Activated CD8-positive, alpha-beta T cell treated with anti-CD3 and anti-CD28 coated beads, Interleukin-2, amount 10 ng/mL, durations not matched to agents 7 days and 5 days (primary cell): ENCODE measurements around the gene ZNF552. TPM values are rescaled to one million over a fixed set of nuclear protein-coding genes. Genes with fewer than 3 reads are reported as not detected.
"Not testable (repeated sequence)": the region's sequence is repeated elsewhere in the genome, so short reads cannot be mapped to it uniquely, and the experiment has no call there.

Experiments
- ATAC-seq: fragments of 150-1000 bp; cut with Tn5 transposase; one replicate; pipeline ENCODE4 v1.10.0; 2021; ENCODE audit warnings: moderate library complexity
- CTCF ChIA-PET: fragments of 350-600 bp; sonication (Branson Sonifier 250); formaldehyde crosslinking; loops from one replicate; lab custom pipeline; 2021; ENCODE audit warnings: antibody characterized with exemption; lab: Charles Lee
- POLR2A ChIA-PET: fragments of 350-600 bp; sonication (Branson Sonifier 250); formaldehyde crosslinking; loops from one replicate; lab custom pipeline; 2021; ENCODE audit warnings: antibody characterized with exemption; lab: Charles Lee
- DNase-seq: peaks from one replicate; pipeline ENCODE4 v3.0.0-alpha.2; 2020
- H3K27ac Mint-ChIP-seq: one replicate; pipeline ENCODE4 v1.8.0; 2021; ENCODE audit warnings: mild to moderate bottlenecking, mixed read lengths
- H3K27me3 Mint-ChIP-seq: one replicate; pipeline ENCODE4 v1.8.0; 2021; ENCODE audit warnings: low read depth, mixed read lengths
- H3K36me3 Mint-ChIP-seq: one replicate; pipeline ENCODE4 v1.8.0; 2021; ENCODE audit warnings: low read depth, mixed read lengths
- H3K4me1 Mint-ChIP-seq: one replicate; pipeline ENCODE4 v1.8.0; 2021; ENCODE audit warnings: low read depth, mixed read lengths
- H3K4me3 Mint-ChIP-seq: one replicate; pipeline ENCODE4 v1.8.0; 2021; ENCODE audit warnings: mild to moderate bottlenecking, mixed read lengths
- H3K9me3 Mint-ChIP-seq: one replicate; pipeline ENCODE4 v1.8.0; 2022; ENCODE audit warnings: mixed read lengths; ENCODE audit not compliant: insufficient read depth
- total RNA-seq, 2 experiments: library from RNA; stranded (reverse); gene quantifications; one replicate each; pipeline ENCODE4 v1.2.3, GENCODE V29; 2021

The ZNF552 gene
- 1 to 10 TPM; 7.1 to 9.7 TPM for total RNA-seq

- peak; percentile 85 for DNase-seq
Measured at GRCh38 chr19:57814505-57815246, at the start of gene ZNF552. ZNF552 (minus strand) TSS chr19:57814913; CDS start chr19:57814743, 170 bp downstream.

GRCh38 chr19:57862351-57862750 is 47.6 kb upstream of the ZNF552 start:
- DNase-seq, H3K27ac Mint-ChIP-seq, ATAC-seq, H3K27me3 Mint-ChIP-seq, H3K4me3 Mint-ChIP-seq, H3K4me1 Mint-ChIP-seq: not testable (repeated sequence)
- ChIA-PET POLR2A (interaction anchor here (0.7 kb wide), 2 partner anchors 15 to 427 kb away, joined by 3 to 4 read pairs; no protein-coding TSS in a partner anchor), CTCF (interaction anchor here (1.8 kb wide), 1 partner anchor 25 kb away, joined by 3 read pairs; no protein-coding TSS in a partner anchor)
- peaks cover 86% of the 10 kb centered on the region for H3K36me3 Mint-ChIP-seq
- H3K9me3 Mint-ChIP-seq = peaks cover 30% of the 10 kb centered on the region

More at GRCh38 chr19:57814505-57815246, at the start of gene ZNF552:
- POLR2A ChIA-PET = interaction anchor here (0.6 to 1.2 kb wide), 5 partner anchors 67 to 464 kb away, joined by 3 to 4 read pairs (median 3); partner anchors contain the start of genes ZNF776, ZNF8 and ZNF814
- Mint-ChIP-seq H3K9me3 (no peaks in the 10 kb centered on the region), H3K27ac (peak within 1 kb of the TSS; percentile 90), H3K27me3 (no peaks in the 10 kb centered on the region), H3K36me3 (peaks cover 32% of the 10 kb centered on the region), H3K4me3 (peak within 1 kb of the TSS; percentile 94), H3K4me1 (peaks cover 55% of the 10 kb centered on the region)
- CTCF ChIA-PET = no interaction called here
- ATAC-seq = peak; percentile 86

- CTCF ChIA-PET, H3K9me3 Mint-ChIP-seq, H3K27me3 Mint-ChIP-seq, H3K27ac Mint-ChIP-seq, H3K4me3 Mint-ChIP-seq, ATAC-seq, DNase-seq, POLR2A ChIA-PET: not testable (repeated sequence)
- H3K4me1 Mint-ChIP-seq = peaks cover 24% of the 10 kb centered on the region
- H3K36me3 Mint-ChIP-seq = peaks cover 74% of the 10 kb centered on the region
Measured at GRCh38 chr19:57854117-57854516, 39.4 kb upstream of the ZNF552 start.

- Mint-ChIP-seq H3K36me3 (peaks cover 64% of the 10 kb centered on the region), H3K4me1 (peaks cover 30% of the 10 kb centered on the region), H3K4me3 (peak overlapping the region; percentile 4)
- POLR2A ChIA-PET = interaction anchor here (1.4 kb wide), 1 partner anchor 105 kb away, joined by 4 read pairs; no protein-coding TSS in a partner anchor
- CTCF ChIA-PET, DNase-seq, H3K27me3 Mint-ChIP-seq, ATAC-seq, H3K9me3 Mint-ChIP-seq, H3K27ac Mint-ChIP-seq: not testable (repeated sequence)
Measured at GRCh38 chr19:57851812-57852603, 37.3 kb upstream of the ZNF552 start.

- peak overlapping the region; percentile 94 for H3K27ac Mint-ChIP-seq
- peak; percentile 24 for DNase-seq
- H3K4me3 Mint-ChIP-seq = peak overlapping the region; percentile 91
- no peaks in the 10 kb centered on the region for H3K9me3 Mint-ChIP-seq
- peaks cover 30% of the 10 kb centered on the region for H3K4me1 Mint-ChIP-seq
- peaks cover 59% of the 10 kb centered on the region for H3K36me3 Mint-ChIP-seq
- ATAC-seq = no peak
- ChIA-PET CTCF (no interaction called here), POLR2A (interaction anchor here (0.6 to 1.4 kb wide), 2 partner anchors 81 to 103 kb away, joined by 3 to 4 read pairs; partner anchors contain the start of gene ZNF586)
- no peaks in the 10 kb centered on the region for H3K27me3 Mint-ChIP-seq
Measured at GRCh38 chr19:57850553-57851017, 35.9 kb upstream of the ZNF552 start.

- H3K27ac Mint-ChIP-seq = peak within 1 kb of the TSS; percentile 94
- H3K4me3 Mint-ChIP-seq = peak within 1 kb of the TSS; percentile 91
- ATAC-seq (peak; percentile 99), DNase-seq (peak; percentile 88)
- H3K9me3 Mint-ChIP-seq, H3K27me3 Mint-ChIP-seq: not testable (repeated sequence)
- CTCF ChIA-PET = interaction anchor here (1.0 kb wide), 1 partner anchor 168 kb away, joined by 3 read pairs; the partner anchor contains the start of gene ZNF551
- H3K36me3 Mint-ChIP-seq = peaks cover 58% of the 10 kb centered on the region
- H3K4me1 Mint-ChIP-seq = peaks cover 29% of the 10 kb centered on the region
- POLR2A ChIA-PET = interaction anchor here (0.6 to 1.1 kb wide), 4 partner anchors 8 to 80 kb away, joined by 3 to 5 read pairs (median 4); partner anchors contain the start of gene ZNF586
Measured at GRCh38 chr19:57849666-57850473, 35.2 kb upstream of the ZNF552 start, which contains the start of gene ZNF587. ZNF587 (plus strand) TSS chr19:57849859; CDS start chr19:57850039, 180 bp downstream.

- CTCF ChIA-PET = interaction anchor here (1.0 kb wide), 1 partner anchor 167 kb away, joined by 3 read pairs; the partner anchor contains the start of gene ZNF551
- ATAC-seq, H3K27me3 Mint-ChIP-seq, H3K9me3 Mint-ChIP-seq, DNase-seq: not testable (repeated sequence)
- H3K4me1 Mint-ChIP-seq = peaks cover 29% of the 10 kb centered on the region
- POLR2A ChIA-PET = interaction anchor here (0.6 to 1.1 kb wide), 3 partner anchors 9 to 30 kb away, joined by 3 to 5 read pairs (median 4); no protein-coding TSS in a partner anchor
- peak overlapping the region; percentile 94 for H3K27ac Mint-ChIP-seq
- H3K36me3 Mint-ChIP-seq = peaks cover 59% of the 10 kb centered on the region
- H3K4me3 Mint-ChIP-seq = peak overlapping the region; percentile 91
Measured at GRCh38 chr19:57849162-57849665, 34.5 kb upstream of the ZNF552 start.

GRCh38 chr19:57847164-57847563 is 32.5 kb upstream of the ZNF552 start:
- peaks cover 29% of the 10 kb centered on the region for H3K4me1 Mint-ChIP-seq
- ATAC-seq, CTCF ChIA-PET, DNase-seq, H3K27me3 Mint-ChIP-seq, H3K4me3 Mint-ChIP-seq, H3K9me3 Mint-ChIP-seq: not testable (repeated sequence)
- H3K36me3 Mint-ChIP-seq = peaks cover 57% of the 10 kb centered on the region
- peak overlapping the region; percentile 7 for H3K27ac Mint-ChIP-seq
- POLR2A ChIA-PET = interaction anchor here (0.6 kb wide), 1 partner anchor 15 kb away, joined by 4 read pairs; no protein-coding TSS in a partner anchor

- H3K4me1 Mint-ChIP-seq = peaks cover 18% of the 10 kb centered on the region
- H3K36me3 Mint-ChIP-seq = peaks cover 67% of the 10 kb centered on the region
- H3K27ac Mint-ChIP-seq = no peak overlapping the region
- CTCF ChIA-PET = no interaction called here
- H3K9me3 Mint-ChIP-seq = no peaks in the 10 kb centered on the region
- DNase-seq (no peak), ATAC-seq (no peak)
- POLR2A ChIA-PET = no interaction called here
- no peak overlapping the region for H3K4me3 Mint-ChIP-seq
- no peaks in the 10 kb centered on the region for H3K27me3 Mint-ChIP-seq
Measured at GRCh38 chr19:57841122-57841763, 26.5 kb upstream of the ZNF552 start.

- H3K36me3 Mint-ChIP-seq = peaks cover 50% of the 10 kb centered on the region
- POLR2A ChIA-PET, CTCF ChIA-PET, H3K9me3 Mint-ChIP-seq, DNase-seq, H3K27me3 Mint-ChIP-seq, H3K4me3 Mint-ChIP-seq, ATAC-seq: not testable (repeated sequence)
- peaks cover 18% of the 10 kb centered on the region for H3K4me1 Mint-ChIP-seq
- peak overlapping the region; percentile 23 for H3K27ac Mint-ChIP-seq
Measured at GRCh38 chr19:57838622-57839191, 24.0 kb upstream of the ZNF552 start.
